Smooth muscle cell of the brain vasculature (primary cell): Measurements from ENCODE around the gene ZYX.
"Not testable (repeated sequence)": the region's sequence is repeated elsewhere in the genome, so short reads cannot be mapped to it uniquely, and the experiment has no call there.

Source experiments
- DNase-seq: peaks from one replicate; pipeline ENCODE4 v3.0.0-alpha.2; 2012; ENCODE audit warnings: low read depth, low spot score

ZYX gene

DNA sequence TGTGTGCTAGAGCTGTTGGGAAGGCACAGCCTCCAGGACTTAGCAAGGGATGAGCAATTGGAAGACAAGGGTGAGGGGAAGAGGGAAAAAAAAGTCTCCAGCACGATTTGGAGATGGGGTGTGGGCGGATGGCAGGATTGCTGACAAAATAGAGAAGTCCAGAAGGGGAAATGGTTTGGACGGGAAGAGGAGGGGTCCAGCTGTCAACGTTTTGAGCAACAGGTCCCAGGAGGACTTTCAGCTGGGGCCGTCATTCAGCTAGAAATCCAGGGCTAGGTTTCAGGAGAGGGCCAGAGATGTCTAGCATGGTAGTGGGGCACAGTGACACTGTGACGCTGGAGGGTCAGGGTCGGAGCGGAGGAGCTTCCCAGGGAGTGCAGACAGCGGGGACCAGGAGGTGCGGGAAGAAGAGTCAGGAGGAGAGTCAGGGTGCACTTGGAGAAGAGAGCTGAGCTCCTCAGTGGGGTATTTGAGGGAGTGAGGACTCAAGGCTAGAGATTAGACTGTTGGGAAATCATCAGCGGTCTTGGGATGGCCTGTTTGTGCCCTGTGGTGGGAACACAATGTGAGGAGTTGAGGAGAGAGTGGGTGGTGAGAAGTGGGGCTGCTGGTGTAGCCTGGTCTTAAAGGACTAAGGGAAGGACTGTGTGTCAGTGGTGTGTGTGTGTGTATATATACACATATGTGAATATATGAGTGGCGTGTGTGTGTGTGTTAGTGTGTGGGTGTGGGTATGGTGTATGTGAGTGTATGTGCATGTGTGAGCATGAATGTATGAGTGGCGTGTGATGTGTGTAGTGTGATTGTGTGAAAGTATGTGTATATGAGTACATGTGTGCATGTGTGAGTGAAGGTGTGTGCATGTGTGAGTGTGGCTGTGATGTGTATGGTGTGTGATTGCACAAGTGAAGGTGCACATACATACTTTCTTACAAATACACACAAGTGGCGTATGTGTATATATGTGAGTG, 3.8 kb downstream of the ZYX start:
- no peak for DNase-seq

DNA sequence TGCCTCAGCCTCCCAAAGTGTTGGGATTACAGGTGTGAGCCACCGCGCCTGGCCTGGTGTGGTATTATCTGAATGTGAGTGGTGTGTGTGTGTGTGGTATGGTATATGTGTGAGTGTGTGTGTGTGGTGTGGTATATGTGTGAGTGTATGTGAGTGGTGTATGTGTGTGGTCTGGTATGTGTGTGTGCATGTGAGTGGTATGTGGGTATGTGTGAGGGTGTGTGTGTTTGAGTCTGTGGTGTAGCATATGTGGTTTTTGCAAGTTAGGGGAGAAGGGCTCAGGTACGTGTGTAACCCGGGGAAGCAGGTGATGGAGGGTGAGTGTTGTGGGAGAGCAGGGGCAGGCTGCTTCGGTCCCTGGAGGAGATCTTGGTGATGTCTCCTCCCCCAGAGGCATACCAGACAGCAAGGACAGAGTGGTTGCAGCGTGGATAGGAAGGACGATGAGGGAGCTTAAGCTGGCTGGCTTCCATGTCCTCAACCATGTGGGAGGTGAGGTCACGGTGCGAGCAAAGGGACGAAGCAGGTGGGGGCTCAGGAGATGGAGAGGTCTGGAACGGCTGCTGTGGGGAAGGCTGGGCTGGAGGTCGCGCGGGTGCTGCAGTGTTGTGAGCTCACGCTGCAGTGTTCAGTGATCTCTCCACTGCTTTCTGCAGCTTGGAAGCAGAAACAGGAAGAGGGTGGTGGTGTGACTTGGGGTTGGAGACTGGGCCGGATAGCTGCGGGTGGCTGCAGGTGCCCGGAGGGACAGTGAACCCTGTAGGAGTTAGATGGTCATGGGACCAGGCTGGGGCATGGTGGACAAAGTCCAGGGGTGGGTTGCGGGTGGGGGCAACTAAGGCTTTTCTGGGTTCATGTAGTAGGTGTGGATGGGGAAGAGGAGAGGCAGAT, 5.0 kb downstream of the ZYX start:
- DNase-seq: no peak

DNA sequence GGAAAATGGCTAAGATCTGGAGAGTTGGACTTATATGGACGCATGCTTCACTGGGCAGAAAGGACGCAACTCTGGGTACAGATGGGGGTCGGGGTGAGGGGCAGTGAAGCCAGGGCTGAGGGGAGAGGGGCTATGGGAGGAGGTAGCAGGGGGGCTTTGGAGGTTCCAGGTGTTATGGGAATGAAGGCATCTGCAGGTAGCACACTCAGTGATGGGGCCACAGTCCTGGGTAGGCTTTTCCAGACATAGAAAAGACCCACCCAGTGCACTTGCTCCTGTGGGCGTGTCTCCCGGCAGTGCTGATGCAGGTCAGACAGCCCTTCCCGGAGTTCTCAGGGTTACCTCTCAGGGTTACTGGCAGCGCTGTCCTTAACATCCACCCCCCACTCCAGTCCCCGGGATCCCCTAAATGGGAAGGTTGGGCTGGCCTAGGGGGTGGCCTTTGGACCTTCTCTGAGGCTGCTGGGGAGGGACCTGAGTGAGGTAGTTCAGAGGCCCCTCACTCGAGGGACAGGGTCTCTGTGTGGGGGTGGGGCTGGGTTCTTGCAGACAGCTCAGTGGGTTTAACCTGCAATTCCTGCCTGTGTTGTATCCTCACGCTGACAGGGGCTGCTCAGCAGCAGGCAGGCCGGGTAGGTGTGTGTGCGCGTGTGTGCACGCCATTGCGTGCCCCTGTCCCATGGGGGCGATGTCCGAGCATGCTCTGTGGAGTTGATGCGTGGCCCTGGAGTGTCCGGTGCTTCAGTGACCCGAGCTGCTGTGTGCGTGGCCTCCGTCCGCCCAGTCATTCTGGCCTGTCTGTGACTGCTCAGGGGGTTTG, 6.2 kb downstream of the ZYX start:
- no peak for DNase-seq

DNA sequence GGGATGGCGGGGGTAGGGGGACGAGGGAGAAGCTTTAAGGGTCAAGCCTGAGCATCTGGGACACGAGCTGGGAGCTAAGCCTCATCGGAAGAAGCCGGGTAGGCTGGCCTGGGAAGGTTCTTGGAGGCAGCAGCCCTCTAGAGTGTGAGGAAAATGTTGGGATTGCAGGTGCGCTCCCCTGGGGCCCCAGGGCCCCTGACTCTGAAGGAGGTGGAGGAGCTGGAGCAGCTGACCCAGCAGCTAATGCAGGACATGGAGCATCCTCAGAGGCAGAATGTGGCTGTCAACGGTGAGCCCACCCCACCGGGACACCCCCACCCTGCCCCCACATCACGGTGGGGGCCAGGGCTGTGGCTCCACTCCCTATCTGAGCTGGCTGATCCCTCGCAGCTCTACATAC, 6.9 kb downstream of the ZYX start:
- no peak for DNase-seq

DNA sequence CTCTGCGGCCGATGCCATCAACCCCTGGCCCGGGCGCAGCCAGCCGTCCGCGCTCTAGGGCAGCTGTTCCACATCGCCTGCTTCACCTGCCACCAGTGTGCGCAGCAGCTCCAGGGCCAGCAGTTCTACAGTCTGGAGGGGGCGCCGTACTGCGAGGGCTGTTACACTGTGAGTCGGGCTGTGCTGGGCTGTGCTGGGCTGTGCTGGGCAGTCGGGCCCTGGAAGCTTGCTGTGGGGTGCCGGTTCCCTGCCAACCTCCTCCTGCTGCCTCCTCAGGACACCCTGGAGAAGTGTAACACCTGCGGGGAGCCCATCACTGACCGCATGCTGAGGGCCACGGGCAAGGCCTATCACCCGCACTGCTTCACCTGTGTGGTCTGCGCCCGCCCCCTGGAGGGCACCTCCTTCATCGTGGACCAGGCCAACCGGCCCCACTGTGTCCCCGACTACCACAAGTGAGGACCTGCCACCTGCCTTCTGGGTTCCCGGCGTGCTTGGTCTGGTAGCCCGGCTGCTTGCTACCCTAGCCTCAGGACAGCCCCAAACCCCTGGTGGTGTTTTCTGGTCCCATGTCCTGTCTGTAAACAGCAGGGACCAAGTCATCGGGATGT, 7.5 kb downstream of the ZYX start:
- no peak for DNase-seq

DNA sequence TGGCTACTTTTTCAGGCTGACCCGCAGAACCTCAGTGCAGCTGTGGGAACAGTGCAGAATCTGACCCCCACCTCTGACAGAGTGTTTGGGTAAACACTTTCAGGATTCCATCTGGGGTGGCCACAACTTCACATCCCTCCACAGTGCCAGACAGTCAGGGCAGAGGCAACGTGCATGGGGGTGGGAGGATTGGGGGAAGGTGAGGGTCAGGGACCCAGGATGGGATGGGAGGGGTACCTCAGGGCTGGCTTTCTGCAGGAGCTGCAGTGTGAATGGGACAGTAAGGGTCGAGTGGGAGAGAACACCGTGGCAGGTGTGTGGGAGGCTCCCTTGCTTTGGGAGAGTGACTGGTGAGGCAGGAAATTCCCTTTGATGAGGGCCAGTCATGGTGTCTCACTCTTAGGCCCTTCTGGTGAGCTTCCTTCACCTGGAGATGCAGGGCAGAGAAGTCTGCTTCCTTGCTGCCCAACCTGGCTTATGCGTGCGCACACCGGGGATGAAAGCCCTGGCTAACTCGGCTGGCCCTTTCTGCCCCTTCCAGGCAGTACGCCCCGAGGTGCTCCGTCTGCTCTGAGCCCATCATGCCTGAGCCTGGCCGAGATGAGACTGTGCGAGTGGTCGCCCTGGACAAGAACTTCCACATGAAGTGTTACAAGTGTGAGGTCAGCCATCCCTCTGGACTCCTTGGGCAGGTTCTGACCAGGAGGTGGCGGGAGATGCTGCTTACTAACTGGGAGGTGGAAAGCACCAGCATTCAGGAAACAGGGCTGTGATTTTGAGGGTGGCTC, 8.4 kb downstream of the ZYX start:
- DNase-seq: no peak

DNA sequence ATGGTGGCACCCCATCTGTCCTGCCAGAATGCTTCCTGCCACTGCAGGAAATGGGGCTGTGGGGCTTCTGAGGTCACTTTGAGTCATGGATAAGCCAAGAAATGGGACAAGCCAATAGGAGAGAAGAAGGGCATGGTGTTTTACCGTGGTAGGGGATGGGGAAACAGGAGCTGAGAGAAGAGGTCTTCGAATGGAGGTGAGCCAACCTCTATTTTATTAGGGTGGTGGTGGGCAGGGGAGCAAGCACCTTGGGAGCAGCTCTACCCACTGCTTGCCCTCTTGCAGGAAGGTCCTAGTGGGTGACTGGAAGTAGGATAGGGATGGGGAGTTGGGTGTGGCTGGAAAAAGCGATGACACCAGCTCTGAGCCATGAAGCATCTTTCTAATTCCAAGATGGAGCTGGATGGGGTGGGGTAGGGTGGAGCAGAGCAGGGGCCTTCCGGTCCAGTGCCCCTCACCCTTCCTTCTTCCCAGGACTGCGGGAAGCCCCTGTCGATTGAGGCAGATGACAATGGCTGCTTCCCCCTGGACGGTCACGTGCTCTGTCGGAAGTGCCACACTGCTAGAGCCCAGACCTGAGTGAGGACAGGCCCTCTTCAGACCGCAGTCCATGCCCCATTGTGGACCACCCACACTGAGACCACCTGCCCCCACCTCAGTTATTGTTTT, 9.1 kb downstream of the ZYX start:
- DNase-seq: no peak

DNA sequence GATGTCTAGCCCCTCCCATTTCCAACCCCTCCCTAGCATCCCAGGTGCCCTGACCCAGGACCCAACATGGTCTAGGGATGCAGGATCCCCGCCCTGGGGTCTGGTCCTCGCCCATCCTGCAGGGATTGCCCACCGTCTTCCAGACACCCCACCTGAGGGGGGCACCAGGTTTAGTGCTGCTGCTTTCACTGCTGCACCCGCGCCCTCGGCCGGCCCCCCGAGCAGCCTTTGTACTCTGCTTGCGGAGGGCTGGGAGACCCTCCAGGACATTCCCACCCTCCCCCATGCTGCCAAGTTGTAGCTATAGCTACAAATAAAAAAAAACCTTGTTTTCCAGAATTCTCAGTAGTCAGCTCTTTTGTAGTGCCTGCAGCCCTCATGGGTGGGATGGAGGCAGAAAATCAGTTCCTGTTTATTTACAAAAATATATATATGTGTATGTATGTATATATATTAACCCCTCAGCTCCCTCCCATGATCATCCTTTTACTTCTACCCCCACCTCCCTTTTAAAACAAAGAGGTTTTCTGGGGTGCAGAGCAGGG, 9.7 kb downstream of the ZYX start:
- no peak for DNase-seq

DNA sequence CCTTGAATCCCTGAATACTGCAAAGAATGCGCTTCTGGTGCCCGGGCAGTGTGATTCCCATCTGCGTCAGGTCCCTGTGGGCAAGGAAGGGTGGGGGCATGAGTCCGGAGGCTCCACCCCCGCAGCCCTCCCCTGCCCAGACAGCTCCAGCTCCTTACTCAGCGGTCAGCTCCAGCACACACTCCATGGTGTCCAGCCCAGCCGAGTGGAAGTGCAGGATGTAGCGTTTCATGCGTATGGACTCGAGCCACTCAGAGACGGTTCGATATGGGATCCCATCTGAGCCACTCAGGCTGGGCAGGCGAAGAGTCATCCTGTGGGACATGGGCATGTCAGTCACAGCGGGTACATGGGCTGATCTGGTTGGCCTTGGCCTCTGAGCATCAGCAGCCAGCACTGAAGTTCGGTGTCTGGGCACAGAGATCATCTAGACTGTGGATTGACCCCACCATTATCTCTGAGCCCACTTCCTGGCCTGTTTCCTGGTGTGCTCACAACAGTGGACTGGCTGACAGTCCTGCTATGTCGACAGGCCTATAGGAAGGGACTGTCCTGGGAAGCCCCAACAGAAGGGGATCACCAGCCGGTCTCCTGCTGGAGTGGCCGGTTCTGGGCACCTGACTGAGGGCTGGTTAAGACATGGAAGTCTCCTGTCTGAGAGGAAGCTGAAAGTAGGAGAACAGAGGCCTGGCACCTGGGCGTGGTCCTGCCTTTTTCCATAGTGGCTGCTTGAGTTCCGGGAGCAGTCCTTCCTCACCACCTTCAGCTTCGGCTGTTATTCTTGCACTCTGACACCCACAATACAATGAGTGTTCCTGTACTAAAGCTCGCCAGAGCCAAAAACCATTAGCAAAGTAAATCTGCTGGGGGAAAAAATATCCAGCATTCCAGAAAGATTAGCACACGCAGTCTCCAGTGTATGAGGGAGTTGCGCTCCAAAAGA, 10.6 kb downstream of the ZYX start:
- DNase-seq: no peak

DNA sequence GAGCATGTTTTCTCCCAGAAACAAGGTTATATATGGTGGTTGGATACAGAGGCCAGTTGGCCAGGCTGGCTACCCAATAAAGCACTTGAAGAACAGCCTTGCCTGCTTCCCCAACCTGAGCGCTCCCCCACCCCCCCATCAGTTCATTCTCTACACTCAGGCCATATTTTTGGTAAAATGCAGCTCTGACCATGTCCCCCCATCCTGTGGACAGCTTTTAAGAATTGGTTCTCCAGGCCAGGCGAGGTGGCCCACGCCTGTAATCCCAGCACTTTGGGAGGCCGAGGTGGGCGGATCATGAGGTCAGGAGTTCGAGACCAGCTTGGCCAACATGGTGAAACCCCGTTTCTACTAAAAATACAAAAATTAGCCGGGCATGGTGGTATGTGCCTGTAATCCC, 11.3 kb downstream of the ZYX start:
- DNase-seq: not testable (repeated sequence)

DNA sequence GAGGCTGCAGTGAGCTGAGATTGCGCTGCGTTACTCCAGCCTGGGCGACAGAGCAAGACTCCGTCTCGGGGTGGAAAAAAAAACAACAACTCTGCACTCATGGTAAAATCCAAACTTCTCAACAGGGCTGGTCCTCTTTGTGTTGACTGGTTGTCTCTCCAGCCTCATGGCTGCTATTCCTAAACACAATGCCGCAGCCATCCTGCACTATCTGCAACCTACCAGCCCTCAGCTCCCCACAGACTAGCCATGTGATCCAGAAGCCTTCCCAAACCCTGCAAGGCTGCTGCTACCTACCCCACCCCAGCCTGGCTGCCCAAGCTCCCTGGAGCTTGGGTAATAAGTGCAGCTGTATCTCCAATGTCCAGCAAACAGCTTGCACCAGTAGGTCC, 11.7 kb downstream of the ZYX start:
- no peak for DNase-seq

DNA sequence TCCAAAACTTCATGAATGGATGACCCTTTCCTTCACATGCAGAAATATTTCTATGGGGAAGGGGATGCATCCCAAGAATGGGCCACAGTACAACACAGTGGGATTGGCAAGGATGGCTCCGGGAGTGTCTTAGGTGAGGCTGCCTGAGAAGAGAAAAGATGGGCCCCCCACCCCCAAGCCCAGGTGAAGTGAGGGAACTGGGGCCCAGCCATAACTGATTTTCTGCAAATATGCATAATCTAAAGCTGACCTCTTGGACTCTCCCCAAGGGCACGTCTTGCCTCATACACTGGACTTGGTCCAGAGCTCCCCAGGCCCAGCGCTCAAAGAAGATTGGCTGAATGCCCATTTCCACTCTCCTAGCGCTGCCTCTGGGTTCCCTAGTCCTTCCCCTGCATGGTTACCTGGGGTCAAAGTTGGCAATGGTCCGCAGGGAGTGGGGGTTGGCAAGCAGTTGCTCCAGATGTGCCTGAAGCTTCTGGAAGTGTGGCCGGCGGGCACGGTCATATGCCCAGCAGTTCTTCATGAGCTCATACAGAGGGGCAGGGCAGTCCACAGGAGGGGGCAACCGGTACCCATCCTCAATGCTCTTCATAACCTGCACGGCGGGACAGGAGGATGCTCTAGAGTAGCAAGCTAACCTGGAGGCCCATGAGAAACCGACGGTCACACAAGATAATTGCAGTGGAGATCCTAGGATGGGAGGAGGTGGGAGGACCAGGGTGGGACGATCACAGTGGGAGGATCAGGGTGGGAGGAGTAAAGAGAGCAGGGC, 12.3 kb downstream of the ZYX start:
- DNase-seq: no peak

GRCh38 chr7:143394068-143394467, 12.9 kb downstream of the ZYX start:
- DNase-seq: no peak

GRCh38 chr7:143394777-143395176, 13.6 kb downstream of the ZYX start:
- DNase-seq: no peak

GRCh38 chr7:143395187-143396149, 14.3 kb downstream of the ZYX start:
- no peak for DNase-seq

DNA sequence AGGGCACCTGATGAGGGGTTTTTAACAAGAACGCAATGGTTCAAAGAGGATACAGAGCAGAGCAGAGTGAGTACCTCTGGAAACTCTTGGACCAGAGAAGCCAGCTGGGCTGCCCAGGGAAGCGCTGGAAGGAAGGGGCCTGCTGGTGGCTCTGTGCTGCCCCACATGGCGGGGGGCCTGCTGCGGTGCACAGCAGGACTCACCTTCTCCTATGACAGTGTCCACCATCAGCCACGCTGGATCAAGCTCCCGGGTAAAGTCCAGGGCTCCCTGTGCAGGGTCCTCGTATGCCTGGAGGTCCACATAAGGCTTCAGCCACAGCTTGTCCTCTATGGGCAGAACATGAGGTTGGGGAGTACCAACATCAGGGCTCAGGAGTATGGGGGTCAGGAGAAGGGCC, 15.0 kb downstream of the ZYX start:
- no peak for DNase-seq
